AG04450 (cell line): Measurements from ENCODE around the gene CELSR2. TPM values are rescaled to one million over a fixed set of nuclear protein-coding genes. Genes with fewer than 3 reads are reported as not detected.

Experiments used
- CTCF ChIA-PET: fragments of 300-600, 350-600 bp; formaldehyde crosslinking; extraction: SDS; loops from one replicate; lab custom pipeline; 2022; ENCODE audit warnings: antibody characterized with exemption, inconsistent platforms; lab: Charles Lee
- POLR2A ChIA-PET: fragments of 350-600 bp; formaldehyde crosslinking; extraction: SDS; loops from one replicate; lab custom pipeline; 2021; ENCODE audit warnings: antibody characterized with exemption, inconsistent platforms; lab: Yijun Ruan, JAX
- DNase-seq: peaks from one replicate; pipeline ENCODE4 v3.0.0-alpha.2; 2011; ENCODE audit warnings: low read depth, low spot score
- H3K27ac ChIP-seq: one replicate; pipeline ENCODE4 v1.5.1; 2012; ENCODE audit warnings: low read depth, low read length, control low read depth
- H3K27me3 ChIP-seq: one replicate; pipeline ENCODE4 v1.6.0; 2012; ENCODE audit warnings: low read length; ENCODE audit not compliant: control insufficient read depth, insufficient read depth
- H3K4me3 ChIP-seq: 2 replicates; pipeline ENCODE4 v1.5.1; 2011; ENCODE audit warnings: mild to moderate bottlenecking, low read depth, low read length, control low read depth
- H3K9me3 ChIP-seq: 2 replicates; pipeline ENCODE4 v1.5.1; 2012; ENCODE audit warnings: low read length; ENCODE audit not compliant: control insufficient read depth, insufficient read depth
- polyA plus RNA-seq: library from polyadenylated mRNA; depleted of rRNA; stranded (reverse); fragments of >200 nt; gene quantifications from 2 replicates; pipeline ENCODE4 v1.2.3, GENCODE V29; 2011
- TF ChIP-seq, protein P1 (sequence below): IDR thresholded peaks from 2 replicates; pipeline ENCODE4 v1.5.1; 2011; ENCODE audit warnings: low read depth, low read length, control low read depth, inconsistent platforms

Gene CELSR2
- polyA plus RNA-seq, 1 experiment, result 1.1 TPM

DNA sequence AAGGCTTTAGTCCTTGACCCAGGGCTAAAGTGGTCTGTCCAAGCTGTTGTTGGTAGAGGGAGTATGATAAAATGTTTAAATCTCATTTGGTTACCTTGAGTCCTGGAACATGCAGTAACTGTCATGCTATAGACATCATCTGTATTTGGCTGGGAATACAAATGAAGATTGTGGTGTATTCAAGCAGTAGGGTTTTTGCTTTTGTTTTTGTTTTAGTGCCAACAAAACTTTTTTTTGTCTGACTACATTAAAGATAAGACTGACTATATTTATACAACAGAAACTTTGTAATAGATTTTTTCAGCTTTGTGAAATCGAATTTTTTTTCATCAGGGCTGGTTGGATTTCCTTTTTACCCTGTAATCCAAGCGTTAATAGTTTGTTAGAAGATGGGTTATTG is 43.0 kb upstream of the CELSR2 start:
- Histone ChIP-seq H3K9me3 (no peaks in the 10 kb centered on the region), H3K27ac (no peak overlapping the region), H3K4me3 (no peak overlapping the region), H3K27me3 (no peaks in the 10 kb centered on the region)
- POLR2A ChIA-PET, result no interaction called here
- DNase-seq, result no peak
- TF ChIP-seq, protein P1, sequence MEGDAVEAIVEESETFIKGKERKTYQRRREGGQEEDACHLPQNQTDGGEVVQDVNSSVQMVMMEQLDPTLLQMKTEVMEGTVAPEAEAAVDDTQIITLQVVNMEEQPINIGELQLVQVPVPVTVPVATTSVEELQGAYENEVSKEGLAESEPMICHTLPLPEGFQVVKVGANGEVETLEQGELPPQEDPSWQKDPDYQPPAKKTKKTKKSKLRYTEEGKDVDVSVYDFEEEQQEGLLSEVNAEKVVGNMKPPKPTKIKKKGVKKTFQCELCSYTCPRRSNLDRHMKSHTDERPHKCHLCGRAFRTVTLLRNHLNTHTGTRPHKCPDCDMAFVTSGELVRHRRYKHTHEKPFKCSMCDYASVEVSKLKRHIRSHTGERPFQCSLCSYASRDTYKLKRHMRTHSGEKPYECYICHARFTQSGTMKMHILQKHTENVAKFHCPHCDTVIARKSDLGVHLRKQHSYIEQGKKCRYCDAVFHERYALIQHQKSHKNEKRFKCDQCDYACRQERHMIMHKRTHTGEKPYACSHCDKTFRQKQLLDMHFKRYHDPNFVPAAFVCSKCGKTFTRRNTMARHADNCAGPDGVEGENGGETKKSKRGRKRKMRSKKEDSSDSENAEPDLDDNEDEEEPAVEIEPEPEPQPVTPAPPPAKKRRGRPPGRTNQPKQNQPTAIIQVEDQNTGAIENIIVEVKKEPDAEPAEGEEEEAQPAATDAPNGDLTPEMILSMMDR, result no peak
- CTCF ChIA-PET, result interaction anchor here (0.7 kb wide), 1 partner anchor 102 kb away, joined by 3 read pairs; no protein-coding TSS in a partner anchor

GRCh38 chr1:109207467-109208103 is 41.8 kb upstream of the CELSR2 start:
- Histone ChIP-seq H3K27ac (no peak overlapping the region), H3K9me3 (no peaks in the 10 kb centered on the region), H3K4me3 (no peak overlapping the region), H3K27me3 (no peaks in the 10 kb centered on the region)
- CTCF ChIA-PET, result interaction anchor here (0.6 to 2.1 kb wide), 4 partner anchors 9 to 191 kb away, joined by 3 to 7 read pairs (median 4); a partner anchor contains a TSS
- DNase-seq, result no peak
- TF ChIP-seq, protein P1, result no peak
- POLR2A ChIA-PET, result no interaction called here

DNA sequence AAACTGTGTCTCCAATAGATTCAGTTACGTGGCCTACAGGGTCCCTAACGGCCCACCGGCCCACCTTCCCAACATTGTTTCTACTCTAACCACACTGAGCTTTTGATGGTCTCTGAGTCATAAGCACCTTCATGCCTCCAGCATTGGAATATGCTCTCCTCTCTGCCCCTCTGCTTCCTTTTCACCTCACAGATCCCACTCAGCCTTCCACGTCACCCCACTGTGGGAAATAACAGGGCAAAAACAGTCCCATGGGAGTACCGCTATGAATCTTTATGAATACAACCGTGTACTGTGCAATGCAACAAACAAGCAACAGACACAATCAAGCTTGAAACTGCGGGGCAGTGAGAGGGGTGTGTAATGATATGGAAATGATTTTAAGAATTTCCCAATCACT is 40.9 kb upstream of the CELSR2 start:
- ChIA-PET CTCF (interaction anchor here (1.4 to 2.1 kb wide), 3 partner anchors 10 to 190 kb away, joined by 3 to 7 read pairs (median 5); a partner anchor contains a TSS), POLR2A (no interaction called here)
- Histone ChIP-seq H3K27ac (no peak overlapping the region), H3K9me3 (no peaks in the 10 kb centered on the region), H3K4me3 (no peak overlapping the region), H3K27me3 (no peaks in the 10 kb centered on the region)
- TF ChIP-seq, protein P1, result no peak
- no peak for DNase-seq

DNA sequence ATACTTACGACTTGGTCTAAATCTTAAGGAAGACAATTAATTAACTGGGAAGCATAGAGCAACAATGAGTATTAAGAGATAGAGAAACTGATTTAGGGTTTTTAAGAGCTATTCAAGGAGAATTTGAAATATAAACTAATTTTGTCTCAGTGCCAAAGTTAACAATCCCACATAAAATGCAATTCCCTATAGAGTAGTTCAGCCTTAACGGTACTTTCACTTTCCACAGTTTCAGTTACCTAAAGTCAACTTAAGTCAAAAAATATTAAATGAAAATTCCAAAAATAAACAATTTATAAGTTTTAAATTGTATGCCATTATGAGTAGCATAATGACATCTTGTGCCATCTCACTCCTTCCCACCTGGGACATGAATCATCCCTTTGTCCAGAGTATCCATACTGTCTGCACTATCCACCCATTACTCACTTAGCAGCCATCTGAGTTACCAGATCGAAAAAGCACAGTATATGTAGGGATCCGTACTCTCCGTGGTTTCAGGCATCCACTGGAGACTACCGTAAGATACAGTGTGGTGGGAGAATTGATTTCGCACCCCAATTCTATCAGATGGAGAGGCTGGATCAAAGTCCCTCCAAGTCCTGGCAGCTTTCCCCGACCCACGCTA is 40.4 kb upstream of the CELSR2 start:
- Histone ChIP-seq H3K4me3 (no peak overlapping the region; the same call in 1 of the 2 replicates), H3K9me3 (no peaks in the 10 kb centered on the region), H3K27ac (no peak overlapping the region), H3K27me3 (no peaks in the 10 kb centered on the region)
- TF ChIP-seq, protein P1, result no peak
- POLR2A ChIA-PET, result no interaction called here
- DNase-seq, result no peak
- CTCF ChIA-PET, result interaction anchor here (1.4 to 2.1 kb wide), 3 partner anchors 11 to 190 kb away, joined by 3 to 7 read pairs (median 5); a partner anchor contains a TSS

DNA sequence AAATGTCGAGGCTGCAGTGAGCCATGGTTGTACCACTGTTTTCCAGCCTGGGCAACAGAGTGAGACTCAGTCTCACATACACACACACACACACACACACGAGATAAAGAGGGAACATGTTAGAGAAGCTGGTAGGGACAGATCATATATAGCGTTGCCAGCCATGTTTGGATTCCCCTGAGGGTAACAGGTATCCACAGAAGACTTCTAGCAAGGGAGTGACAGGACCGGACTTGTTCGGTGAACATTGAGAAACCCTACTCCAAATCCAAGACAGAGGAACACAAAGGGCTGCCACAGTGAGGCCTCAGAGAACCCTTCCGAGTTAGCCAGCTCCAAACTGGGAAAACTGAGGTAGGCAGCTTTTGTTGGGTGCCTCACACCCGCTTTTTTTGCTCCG is 39.3 kb upstream of the CELSR2 start:
- Histone ChIP-seq H3K4me3 (no peak overlapping the region), H3K27me3 (no peaks in the 10 kb centered on the region), H3K27ac (no peak overlapping the region), H3K9me3 (no peaks in the 10 kb centered on the region)
- ChIA-PET CTCF (interaction anchor here (0.8 to 6.4 kb wide), 2 partner anchors 8 to 98 kb away, joined by 3 to 30 read pairs; a partner anchor contains a TSS), POLR2A (no interaction called here)
- TF ChIP-seq, protein P1, result no peak
- no peak for DNase-seq
